ENCODE data around the gene CCDC116.

- no peak for TF ChIP-seq ZBTB7A (IDR thresholded peaks at IDR 0.05; ENCODE audit: low read depth)
- TF ChIP-seq EP300 (IDR thresholded peaks at IDR 0.05; ENCODE audit: borderline replicate concordance) = no peak
- TF ChIP-seq RAD21 (IDR thresholded peaks at IDR 0.05; ENCODE audit: low read depth) = no peak
- no peak for TF ChIP-seq TCF12 (IDR thresholded peaks at IDR 0.05; ENCODE audit: low read depth)
- no peak for TF ChIP-seq NFIC (IDR thresholded peaks at IDR 0.05)
- no peak for TF ChIP-seq TAF1 (IDR thresholded peaks at IDR 0.05; ENCODE audit: low read depth)
- TF ChIP-seq YY1 (IDR thresholded peaks at IDR 0.05; ENCODE audit: low read depth) = no peak
Observed at GRCh38 chr22:21640810-21641209, 8.2 kb downstream of the CCDC116 start.

Data from Ishikawa (cell line).